ENCODE measurements around the gene FXYD6. TPM values are rescaled to one million over a fixed set of nuclear protein-coding genes. Genes with fewer than 3 reads are reported as not detected.

The FXYD6 gene
- total and polyA plus RNA-seq, 2 of the 8 experiments (the other 6 are each of a cell fraction or from before 2014, with no cell fraction given), result 44.6 to 117 TPM

DNA sequence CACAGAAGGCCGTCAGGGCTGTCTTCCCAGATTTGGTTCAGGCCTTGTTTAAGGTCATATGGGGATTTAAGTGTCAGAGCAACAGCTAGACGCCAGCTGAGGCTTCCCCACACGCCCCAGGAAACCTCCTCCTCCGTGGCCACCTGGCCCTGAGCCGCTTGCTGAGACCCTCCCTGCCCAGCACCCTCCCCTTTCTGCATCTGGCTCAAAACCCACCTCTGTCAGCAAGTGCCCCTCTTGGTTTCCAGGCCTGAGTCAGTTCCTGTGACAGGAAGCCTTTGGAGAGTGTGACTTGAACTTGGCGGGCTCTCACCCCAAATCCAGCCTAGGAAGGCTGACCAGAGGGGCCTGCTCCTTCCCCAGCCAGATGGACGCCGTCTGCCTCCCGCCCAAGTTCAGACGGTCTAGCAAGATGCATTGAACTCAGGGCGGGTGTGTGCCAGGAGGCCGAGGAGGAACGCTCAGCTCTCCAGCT, 52.5 kb downstream of the FXYD6 start:
- H3K14ac ChIP-seq (ENCODE audit: insufficient read length), result no peak overlapping the region
- DNase-seq (ENCODE audit: low read depth in 1 of 2, low spot score in 2 of 2), result no peak
- peak overlapping the region; percentile 55; the same call in 1 of the 2 replicates for H2BK20ac ChIP-seq (ENCODE audit: low read length)
- no peaks in the 10 kb centered on the region for H3K9me3 ChIP-seq (ENCODE audit: insufficient read depth in 2 of 2, low read depth in 1 of 2, low read length in 1 of 2)
- no peaks in the 10 kb centered on the region for H3K79me1 ChIP-seq (ENCODE audit: low read depth, low read length)
- no peak for FAIRE-seq
- peak overlapping the region; percentile 59; the same call in 1 of the 2 replicates for H4K8ac ChIP-seq (ENCODE audit: extremely low read depth, insufficient read depth, low read length)
- H4K91ac ChIP-seq (replicated peaks; ENCODE audit: insufficient read length, low read length), result peak overlapping the region; percentile 49
- peak overlapping the region; percentile 66 for H3K18ac ChIP-seq (ENCODE audit: extremely low read depth, low read length)
- no peak overlapping the region for H4K5ac ChIP-seq (ENCODE audit: insufficient read length, low read depth, low read length)
- WGBS, 2 experiments (ENCODE audit: extremely low coverage in 1 of 2, insufficient coverage in 1 of 2, insufficient read length in 1 of 2, insufficient replicate concordance in 2 of 2, low coverage in 1 of 2, low lambda C conversion rate in 2 of 2, missing lambda C conversion rate in 1 of 2), result 70% methylated on average over 13 of the region's 13 CpGs; no CpG with 5 or more reads in 1 of the 2 experiments
- H3K4me2 ChIP-seq (ENCODE audit: insufficient read depth in 1 of 2, low read depth in 2 of 2, low read length in 2 of 2), result 0 out of 4 replicates have a peak overlapping the region, but pooled peaks of 1 of the 2 experiments have one; percentile 11
- H3K4me1 ChIP-seq (replicated peaks in 1 of 4; ENCODE audit: control insufficient read depth in 3 of 4, insufficient read depth in 4 of 4, low read length in 3 of 4), result peaks cover 0 to 30% (median 19%) of the 10 kb centered on the region in 4 experiments; a peak in 6 of 7 replicates
- peak overlapping the region; percentile 50; the same call in 1 of the 2 replicates for H2BK15ac ChIP-seq (ENCODE audit: low read length)
- H3K4ac ChIP-seq (replicated peaks; ENCODE audit: insufficient read length, low read depth, low read length), result peak overlapping the region; percentile 11
- H2BK12ac ChIP-seq (ENCODE audit: low read depth, low read length), result peak overlapping the region; percentile 64; the same call in 1 of the 2 replicates
- no peaks in the 10 kb centered on the region for H4K20me1 ChIP-seq (replicated peaks in 1 of 2; ENCODE audit: control insufficient read depth in 1 of 2, insufficient read depth in 2 of 2, low read length in 2 of 2)
- ChIA-PET POLR2A (ENCODE audit: partially characterized antibody) (interaction anchor here (1.5 kb wide), 1 partner anchor 9 kb away, joined by 4 read pairs; no protein-coding TSS in a partner anchor), CTCF (ENCODE audit: partially characterized antibody) (interaction anchor here (0.6 to 5.9 kb wide), 23 partner anchors 9 to 398 kb away, joined by 3 to 61 read pairs (median 6); no protein-coding TSS in a partner anchor)
- H2BK120ac ChIP-seq (replicated peaks; ENCODE audit: low read depth, low read length), result no peak overlapping the region
- no peak overlapping the region for H3K9ac ChIP-seq (replicated peaks in 1 of 4; ENCODE audit: extremely low read depth in 1 of 4, low read depth in 3 of 4, low read length in 3 of 4)
- H3K27me3 ChIP-seq (replicated peaks in 1 of 4; ENCODE audit: control insufficient read depth in 3 of 4, extremely low read depth in 1 of 4, insufficient read depth in 3 of 4, low read length in 3 of 4), result no peaks in the 10 kb centered on the region; a peak in 1 of 7 replicates
- no peak overlapping the region for H3K23ac ChIP-seq (ENCODE audit: insufficient read length)
- no peak overlapping the region for H3K27ac ChIP-seq (ENCODE audit: low read depth, low read length)
- no peak overlapping the region for H2AFZ ChIP-seq (ENCODE audit: low read length)
- H3K36me3 ChIP-seq (ENCODE audit: control insufficient read depth in 2 of 4, insufficient read depth in 4 of 4, low read length in 3 of 4), result no peaks in the 10 kb centered on the region
- no peaks in the 10 kb centered on the region for H3K23me2 ChIP-seq (ENCODE audit: low read depth, low read length)
- no peak overlapping the region for H3K4me3 ChIP-seq (ENCODE audit: extremely low read depth in 1 of 4, insufficient read depth in 2 of 4, low read depth in 3 of 4, low read length in 4 of 4)
- no peak overlapping the region for H3K56ac ChIP-seq (replicated peaks; ENCODE audit: insufficient read length, low read depth, low read length)
- peak overlapping the region; percentile 76; the same call in 1 of the 2 replicates for H2BK5ac ChIP-seq (ENCODE audit: low read depth, low read length)
- H3K79me2 ChIP-seq (ENCODE audit: control insufficient read depth in 1 of 2, insufficient read depth in 2 of 2, low read length in 2 of 2), result no peaks in the 10 kb centered on the region
- H2AK5ac ChIP-seq (ENCODE audit: low read depth, low read length), result no peak overlapping the region
- TF ChIP-seq GTF2F1 (IDR thresholded peaks at IDR 0.05; ENCODE audit: borderline replicate concordance, low read depth, low read length) (no peak), SP2 (IDR thresholded peaks at IDR 0.05; ENCODE audit: low read length) (no peak), HDAC2 (IDR thresholded peaks at IDR 0.05; ENCODE audit: borderline replicate concordance in 1 of 2, low read depth in 2 of 2, low read length in 2 of 2) (no peak), FOSL1 (IDR thresholded peaks at IDR 0.05; ENCODE audit: insufficient read depth, low read depth, low read length) (no peak), EP300 (IDR thresholded peaks at IDR 0.05; ENCODE audit: borderline replicate concordance in 1 of 2, low read depth in 2 of 2, low read length in 2 of 2) (no peak), BRCA1 (IDR thresholded peaks at IDR 0.05; ENCODE audit: low read depth, low read length) (no peak), ASH2L (IDR thresholded peaks at IDR 0.05; ENCODE audit: low read length) (no peak), POU5F1 (IDR thresholded peaks at IDR 0.05; ENCODE audit: low read depth, low read length) (no peak), TEAD4 (IDR thresholded peaks at IDR 0.05; ENCODE audit: low read depth, low read length) (no peak), PHF8 (conservative IDR thresholded peaks at IDR 0.05; ENCODE audit: low read depth, low read length) (no peak)
- TF ChIP-seq, protein P1, sequence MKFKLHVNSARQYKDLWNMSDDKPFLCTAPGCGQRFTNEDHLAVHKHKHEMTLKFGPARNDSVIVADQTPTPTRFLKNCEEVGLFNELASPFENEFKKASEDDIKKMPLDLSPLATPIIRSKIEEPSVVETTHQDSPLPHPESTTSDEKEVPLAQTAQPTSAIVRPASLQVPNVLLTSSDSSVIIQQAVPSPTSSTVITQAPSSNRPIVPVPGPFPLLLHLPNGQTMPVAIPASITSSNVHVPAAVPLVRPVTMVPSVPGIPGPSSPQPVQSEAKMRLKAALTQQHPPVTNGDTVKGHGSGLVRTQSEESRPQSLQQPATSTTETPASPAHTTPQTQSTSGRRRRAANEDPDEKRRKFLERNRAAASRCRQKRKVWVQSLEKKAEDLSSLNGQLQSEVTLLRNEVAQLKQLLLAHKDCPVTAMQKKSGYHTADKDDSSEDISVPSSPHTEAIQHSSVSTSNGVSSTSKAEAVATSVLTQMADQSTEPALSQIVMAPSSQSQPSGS (IDR thresholded peaks at IDR 0.05; ENCODE audit: low read length), result no peak
